ENCODE data around the gene SPTBN1.

- TF ChIP-seq EZH2 (IDR thresholded peaks at IDR 0.05; ENCODE audit: insufficient read depth, poor library complexity, severe bottlenecking): no peak
- TF ChIP-seq EZH2phosphoT487 (IDR thresholded peaks at IDR 0.05; ENCODE audit: insufficient read depth, low read depth): no peak
Measured at GRCh38 chr2:54479424-54479823, 23.3 kb downstream of the SPTBN1 start.

Measured in GM23248 (cell line).